Activated T-cell treated with anti-CD3 and anti-CD28 coated beads, Interleukin-2, amount 50 U/mL, for 72 hours (primary cell): ENCODE results near the gene EFNB2. TPM values are rescaled to one million over a fixed set of nuclear protein-coding genes. Genes with fewer than 3 reads are reported as not detected.

Experiments
- ATAC-seq, 2 donors: fragments of 150-1000 bp; cut with Tn5 transposase; replicated peaks in 1 of 2; 2 replicates each; pipeline ENCODE4 v1.10.0; 2021; ENCODE audit warnings: moderate library complexity in 2 of 2, mild to moderate bottlenecking in 1 of 2
- DNase-seq, 2 donors: peaks; one replicate each; pipeline ENCODE4 v3.0.0; 2021 to 2022; ENCODE audit warnings: mixed read lengths in 1 of 2
- H3K27ac Mint-ChIP-seq: one replicate; pipeline ENCODE4 v1.8.0; 2022; ENCODE audit warnings: mild to moderate bottlenecking, moderate library complexity, mixed read lengths
- H3K27me3 Mint-ChIP-seq: one replicate; pipeline ENCODE4 v1.8.0; 2022; ENCODE audit warnings: low read depth, mixed read lengths
- H3K36me3 Mint-ChIP-seq, 2 donors: one replicate each; pipeline ENCODE4 v1.8.0; 2022; ENCODE audit warnings: mixed read lengths in 2 of 2, mild to moderate bottlenecking in 1 of 2; ENCODE audit not compliant: insufficient read depth in 2 of 2
- H3K4me1 Mint-ChIP-seq: one replicate; pipeline ENCODE4 v1.8.0; 2022; ENCODE audit warnings: low read depth, mixed read lengths
- H3K4me3 Mint-ChIP-seq, 2 donors: one replicate each; pipeline ENCODE4 v1.8.0; 2022; ENCODE audit warnings: mild to moderate bottlenecking in 2 of 2, mixed read lengths in 2 of 2, moderate library complexity in 2 of 2
- H3K9me3 Mint-ChIP-seq, 2 donors: one replicate each; pipeline ENCODE4 v1.8.0; 2022; ENCODE audit warnings: mixed read lengths in 2 of 2
- total RNA-seq, 2 donors: library from RNA; stranded (reverse); gene quantifications; one replicate each; pipeline ENCODE4 v1.2.3, GENCODE V29; 2022

EFNB2 gene
- total RNA-seq, 2 donors from 2014 or later, result 0.23 to 0.24 TPM

DNA sequence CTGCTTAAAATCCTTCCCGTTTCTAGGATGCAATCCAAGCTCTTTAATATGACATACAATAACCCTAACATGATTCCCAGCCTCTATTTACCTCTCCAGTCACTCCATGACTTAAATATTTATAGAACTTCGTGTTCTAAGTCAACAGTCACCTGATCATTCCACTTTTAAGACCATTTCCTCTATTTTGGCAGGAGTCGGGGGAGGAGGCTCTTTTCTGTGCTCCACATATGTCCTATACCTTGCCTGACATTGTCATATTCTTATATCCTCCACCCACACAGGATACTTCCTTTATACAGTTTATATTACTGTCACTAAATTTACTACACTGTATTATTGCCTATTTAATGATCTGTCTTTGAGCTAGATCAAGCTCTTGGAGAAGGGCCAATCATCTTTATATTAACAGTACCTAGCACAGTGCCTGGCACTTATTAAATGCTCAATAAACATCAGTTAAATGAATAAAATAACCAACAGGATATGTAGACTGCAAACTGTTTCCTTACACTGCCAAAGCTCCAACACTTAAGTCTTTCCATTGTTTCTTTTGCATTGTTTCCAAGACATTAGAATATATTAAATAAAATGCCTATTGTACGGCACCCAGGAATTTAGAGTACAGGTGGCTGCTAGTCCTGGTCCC, 29.8 kb upstream of the EFNB2 start:
- DNase-seq (no peak), ATAC-seq (no peak)
- Mint-ChIP-seq H3K9me3 (no peaks in the 10 kb centered on the region), H3K4me1 (peaks cover 83% of the 10 kb centered on the region), H3K27ac (peak overlapping the region; percentile 79), H3K36me3 (peaks cover 8 to 9% of the 10 kb centered on the region in 2 donors), H3K27me3 (no peaks in the 10 kb centered on the region), H3K4me3 (peak overlapping the region; percentile 99)

DNA sequence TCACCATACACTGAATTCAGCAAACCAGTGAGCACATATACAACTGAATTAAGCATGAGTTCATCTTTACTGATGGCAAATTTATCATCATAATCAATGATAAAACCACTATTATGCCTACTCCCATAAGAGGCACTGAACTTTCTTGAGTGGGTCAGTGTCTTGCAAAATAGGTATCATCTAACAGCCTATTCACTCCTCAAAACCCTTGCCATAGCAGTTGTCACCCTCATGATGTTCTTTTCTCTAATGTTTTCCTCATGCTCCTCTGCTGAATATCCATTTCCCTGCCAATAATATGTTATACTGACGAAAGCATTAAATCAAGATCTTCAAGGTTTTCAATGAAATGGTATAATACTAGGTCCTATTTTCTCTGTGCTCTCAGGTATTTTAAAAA, 26.8 kb upstream of the EFNB2 start:
- H3K27ac Mint-ChIP-seq, result peak overlapping the region; percentile 98
- DNase-seq (no peak), ATAC-seq (no peak)
- H3K9me3 Mint-ChIP-seq, result no peaks in the 10 kb centered on the region
- H3K4me1 Mint-ChIP-seq, result peaks cover 80% of the 10 kb centered on the region
- H3K36me3 Mint-ChIP-seq, result peaks cover 13 to 23% of the 10 kb centered on the region in 2 donors
- H3K4me3 Mint-ChIP-seq, result peak overlapping the region; percentile 65 to 74
- no peaks in the 10 kb centered on the region for H3K27me3 Mint-ChIP-seq

DNA sequence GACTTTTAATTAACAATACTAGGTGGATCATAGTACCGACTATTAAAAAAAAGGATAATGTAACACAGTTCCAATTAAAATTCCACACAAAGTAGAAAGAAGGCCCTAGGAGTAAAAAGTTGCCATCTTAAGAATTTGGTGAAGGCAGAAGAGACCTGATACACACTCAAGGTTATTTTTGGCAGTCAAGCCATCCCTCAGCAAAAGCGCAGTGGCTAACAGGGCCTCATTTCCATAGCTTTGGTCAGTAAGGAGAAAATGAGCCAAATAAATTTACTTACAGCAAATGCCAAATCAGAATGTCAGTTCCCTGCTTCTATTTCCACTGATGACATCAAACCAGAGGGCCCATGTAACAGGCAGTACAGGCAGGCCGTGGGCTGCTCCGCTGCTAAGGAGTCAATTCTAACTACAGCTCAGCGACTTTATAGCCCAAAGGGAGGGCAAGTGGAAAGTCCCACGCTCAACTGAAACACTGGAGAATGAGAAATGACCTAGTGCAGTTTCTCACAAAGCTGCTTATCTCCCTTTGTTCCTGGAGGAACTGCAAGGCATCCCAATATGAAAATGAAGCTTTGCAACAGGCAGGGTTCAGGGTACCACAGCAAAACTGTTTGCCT, 26.2 kb upstream of the EFNB2 start:
- Mint-ChIP-seq H3K27ac (peak overlapping the region; percentile 98), H3K4me1 (peaks cover 77% of the 10 kb centered on the region), H3K9me3 (no peaks in the 10 kb centered on the region), H3K36me3 (peaks cover 9 to 24% of the 10 kb centered on the region in 2 donors), H3K4me3 (peak overlapping the region; percentile 65 to 74), H3K27me3 (no peaks in the 10 kb centered on the region)
- DNase-seq (peak; percentile 71 to 75), ATAC-seq (peak; percentile 93 to 95)

DNA sequence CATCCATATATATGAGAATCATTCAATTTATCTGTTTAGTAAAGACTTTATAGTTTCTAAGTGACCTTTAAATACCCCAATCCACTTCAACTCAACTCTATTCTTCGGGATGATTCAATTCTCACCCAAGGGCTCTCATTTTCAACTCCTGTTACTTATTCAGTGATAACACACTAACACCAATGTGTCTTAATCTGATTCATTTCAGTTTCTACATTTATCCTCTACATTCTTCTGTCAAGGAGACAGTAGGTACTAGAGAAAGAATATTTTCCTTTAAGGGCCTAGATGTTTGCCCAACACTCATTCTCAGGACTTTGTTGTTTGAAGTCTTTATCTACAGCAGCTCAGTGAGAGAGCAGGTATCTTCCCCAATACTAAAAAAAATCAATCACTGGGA, 25.4 kb upstream of the EFNB2 start:
- Mint-ChIP-seq H3K27me3 (no peaks in the 10 kb centered on the region), H3K4me3 (peak overlapping the region; percentile 65 to 74), H3K27ac (peak overlapping the region; percentile 98), H3K36me3 (peaks cover 7 to 32% of the 10 kb centered on the region in 2 donors), H3K4me1 (peaks cover 76% of the 10 kb centered on the region), H3K9me3 (no peaks in the 10 kb centered on the region)
- DNase-seq (no peak), ATAC-seq (peak; percentile 69 to 73)

DNA sequence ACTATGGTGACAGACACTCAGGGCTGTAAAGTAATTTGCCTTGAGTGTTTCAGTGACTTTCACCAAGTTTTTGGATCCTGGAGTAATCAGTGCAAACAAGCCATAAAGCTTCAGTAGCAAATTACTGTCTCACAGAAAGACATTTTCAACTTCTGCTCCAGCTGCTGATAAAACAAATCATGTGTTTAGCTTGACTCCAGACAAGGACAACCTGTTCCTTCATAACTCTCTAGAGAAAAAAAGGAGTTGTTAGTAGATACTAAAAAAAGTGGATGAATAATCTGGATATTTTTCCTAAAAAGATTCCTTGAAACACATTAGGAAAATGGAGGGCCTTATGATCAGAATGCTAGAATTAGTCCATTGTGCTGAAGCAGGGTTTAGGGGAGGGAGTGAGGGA, 23.1 kb upstream of the EFNB2 start:
- Mint-ChIP-seq H3K36me3 (peaks cover 11 to 45% of the 10 kb centered on the region in 2 donors), H3K9me3 (no peaks in the 10 kb centered on the region), H3K27ac (no peak overlapping the region), H3K4me1 (peaks cover 69% of the 10 kb centered on the region), H3K27me3 (no peaks in the 10 kb centered on the region), H3K4me3 (no peak overlapping the region)
- ATAC-seq, result no peak
- DNase-seq, result no peak

DNA sequence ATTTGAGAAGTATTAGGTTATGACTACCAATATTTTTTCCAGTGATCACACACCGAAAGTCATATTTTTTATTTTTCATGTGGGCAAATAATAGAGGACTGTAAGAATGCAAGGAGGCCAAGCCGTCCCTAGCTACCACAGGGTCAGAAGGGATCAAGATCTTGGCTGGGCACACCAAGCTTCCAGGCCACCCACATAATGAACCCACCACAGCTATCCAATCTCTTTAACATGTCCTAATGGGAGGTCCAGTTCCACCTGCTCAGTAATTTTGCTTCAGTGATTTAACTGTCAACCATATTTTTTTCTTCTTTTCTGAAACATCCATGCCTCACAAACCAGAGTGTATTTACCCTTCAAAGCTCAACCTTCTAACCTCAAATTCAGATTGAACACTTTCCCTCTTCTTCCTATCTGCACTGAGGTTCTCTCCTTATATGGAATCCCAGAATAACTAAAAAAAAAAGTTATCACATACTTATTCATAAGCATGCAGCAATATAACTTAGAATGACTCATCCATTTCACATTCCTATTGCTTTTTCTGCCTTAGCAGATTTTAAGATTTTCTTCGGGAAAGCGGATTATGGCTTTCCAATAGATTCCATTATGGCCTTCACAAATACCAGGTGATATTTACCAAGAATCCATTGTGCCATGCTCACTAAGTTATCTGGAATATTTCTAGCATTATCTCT, 20.3 kb upstream of the EFNB2 start:
- Mint-ChIP-seq H3K4me3 (no peak overlapping the region), H3K27ac (peak overlapping the region; percentile 18), H3K36me3 (peaks cover 17 to 59% of the 10 kb centered on the region in 2 donors), H3K4me1 (peaks cover 54% of the 10 kb centered on the region), H3K9me3 (no peaks in the 10 kb centered on the region), H3K27me3 (no peaks in the 10 kb centered on the region)
- ATAC-seq (no peak), DNase-seq (no peak)

DNA sequence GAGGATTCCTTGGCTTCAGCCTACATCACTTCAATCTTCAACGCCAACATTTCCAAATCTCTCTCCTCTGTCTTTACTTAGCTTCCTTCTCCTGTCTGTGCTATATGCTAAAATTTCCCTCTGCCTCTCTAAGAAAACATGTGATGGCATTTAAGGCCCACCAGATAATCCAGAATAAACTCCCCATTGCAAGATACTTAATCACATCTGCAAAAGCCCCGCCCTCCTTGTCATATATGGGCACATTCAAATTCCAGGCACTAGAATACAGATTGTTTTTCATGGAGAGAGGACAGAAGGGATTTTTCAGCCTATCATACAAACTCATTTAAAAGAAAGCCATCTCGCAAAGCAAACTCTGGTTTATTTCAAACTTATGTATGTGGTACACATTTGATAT, 16.3 kb upstream of the EFNB2 start:
- H3K27ac Mint-ChIP-seq, result peak overlapping the region; percentile 2
- H3K27me3 Mint-ChIP-seq, result no peaks in the 10 kb centered on the region
- ATAC-seq (no peak), DNase-seq (no peak)
- no peaks in the 10 kb centered on the region for H3K9me3 Mint-ChIP-seq
- H3K4me3 Mint-ChIP-seq, result no peak overlapping the region
- peaks cover 46% of the 10 kb centered on the region for H3K4me1 Mint-ChIP-seq
- H3K36me3 Mint-ChIP-seq, result peaks cover 15 to 53% of the 10 kb centered on the region in 2 donors

DNA sequence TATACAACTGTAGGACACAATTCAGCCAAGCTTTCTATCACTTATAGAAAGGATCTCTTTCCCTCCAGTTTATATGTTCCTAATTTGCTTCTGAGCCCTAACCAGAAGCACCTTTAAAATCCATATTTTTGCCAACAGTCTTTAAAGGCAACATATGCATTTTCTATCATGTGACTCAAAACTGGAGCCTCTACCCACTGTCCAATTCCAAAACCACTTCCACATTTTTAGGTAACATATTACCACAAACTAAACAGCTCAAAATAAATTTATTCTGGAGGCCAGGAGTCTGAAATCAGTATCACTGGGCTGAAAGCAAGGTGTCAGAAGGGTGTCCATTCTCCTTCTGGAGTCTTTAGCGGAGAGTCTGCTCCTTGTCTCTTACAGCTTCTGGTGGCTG, 15.9 kb upstream of the EFNB2 start:
- Mint-ChIP-seq H3K9me3 (no peaks in the 10 kb centered on the region), H3K27me3 (no peaks in the 10 kb centered on the region), H3K4me3 (no peak overlapping the region), H3K4me1 (peaks cover 42% of the 10 kb centered on the region), H3K27ac (peak overlapping the region; percentile 25), H3K36me3 (peaks cover 15 to 50% of the 10 kb centered on the region in 2 donors)
- DNase-seq (no peak), ATAC-seq (no peak)

DNA sequence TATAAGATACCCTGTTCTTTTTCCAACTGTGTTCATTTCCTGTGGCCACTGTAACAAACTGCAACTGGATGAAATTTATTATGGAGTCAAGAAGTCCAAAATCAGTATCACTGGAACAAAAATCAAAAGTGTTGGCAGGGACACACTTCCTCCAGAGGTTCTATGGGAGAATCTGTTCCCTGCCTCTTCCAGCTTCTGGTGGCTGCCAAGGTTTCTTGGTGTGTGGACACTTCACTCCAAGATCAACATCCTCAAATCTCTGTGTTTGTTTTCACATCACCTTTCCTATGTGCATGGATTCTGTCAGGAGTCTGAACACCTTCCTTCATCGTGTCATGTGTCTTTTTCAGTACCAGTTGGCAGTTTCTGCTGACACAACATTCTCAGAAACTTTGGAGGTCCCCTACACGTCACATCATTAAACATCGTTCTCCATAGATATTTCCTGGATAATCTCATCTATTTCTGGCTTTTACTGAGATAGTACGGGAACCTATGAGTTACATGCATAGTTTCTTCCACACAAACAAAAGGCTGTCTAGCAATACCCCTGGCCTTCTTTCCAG, 15.2 kb upstream of the EFNB2 start:
- H3K4me1 Mint-ChIP-seq, result peaks cover 36% of the 10 kb centered on the region

DNA sequence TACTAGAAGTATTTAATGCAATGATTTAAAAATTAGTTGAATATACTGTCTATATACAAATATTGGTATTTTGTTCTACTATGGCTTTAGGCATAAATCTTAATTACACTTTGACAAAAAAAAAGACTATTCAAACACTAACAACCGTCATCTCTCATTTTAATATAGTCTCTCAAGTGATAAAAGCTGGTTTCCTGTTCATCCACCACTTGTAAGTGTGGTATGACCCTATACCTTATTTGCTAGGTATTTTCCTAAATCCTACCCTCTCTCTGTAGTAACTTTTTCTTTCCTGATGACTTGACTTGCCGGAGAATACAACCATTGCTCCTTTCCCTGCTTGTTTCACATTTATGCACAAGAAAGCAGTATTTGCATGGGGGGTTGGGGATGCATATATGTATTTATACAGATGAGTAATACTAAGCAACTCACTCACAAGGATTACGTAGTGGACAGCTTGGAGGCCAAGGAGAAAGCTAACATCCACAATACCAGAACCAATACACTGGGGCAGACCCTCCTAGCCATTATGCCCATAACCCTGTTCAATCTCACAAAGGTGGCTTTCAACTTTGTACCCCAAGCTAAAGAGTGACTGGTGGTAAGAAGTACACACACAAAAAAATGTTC, 12.7 kb upstream of the EFNB2 start:
- Mint-ChIP-seq H3K4me3 (no peak overlapping the region), H3K9me3 (no peaks in the 10 kb centered on the region), H3K36me3 (peaks cover 11 to 28% of the 10 kb centered on the region in 2 donors), H3K4me1 (peaks cover 22% of the 10 kb centered on the region), H3K27ac (peak overlapping the region; percentile 9), H3K27me3 (no peaks in the 10 kb centered on the region)
- no peak for ATAC-seq
- DNase-seq, result no peak

More for the DNA sequence above, 15.2 kb upstream of the EFNB2 start:
- H3K27me3 Mint-ChIP-seq, result no peaks in the 10 kb centered on the region
- no peak overlapping the region for H3K4me3 Mint-ChIP-seq
- H3K9me3 Mint-ChIP-seq, result no peaks in the 10 kb centered on the region
- H3K27ac Mint-ChIP-seq, result peak overlapping the region; percentile 25
- DNase-seq (no peak), ATAC-seq (no peak)
- H3K36me3 Mint-ChIP-seq, result peaks cover 12 to 43% of the 10 kb centered on the region in 2 donors

DNA sequence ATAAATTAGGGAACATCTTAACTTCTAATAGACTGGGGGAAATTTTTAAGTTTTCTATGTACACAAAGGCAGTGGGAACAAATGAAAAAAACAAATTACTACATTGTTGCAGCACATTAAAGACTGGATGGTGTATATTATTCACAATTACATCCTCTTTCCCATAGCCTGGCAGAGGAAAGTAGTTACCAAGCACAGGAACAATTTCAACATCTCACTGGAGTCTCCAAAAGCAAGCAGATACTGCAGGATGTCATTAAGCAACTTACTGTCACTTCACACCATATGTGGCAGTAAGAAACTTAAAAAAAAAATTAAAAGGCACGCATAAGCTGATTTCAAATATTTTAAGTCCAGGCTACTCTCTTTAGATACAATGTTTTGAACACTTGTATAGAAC, 6.4 kb upstream of the EFNB2 start:
- ATAC-seq, result no peak
- peaks cover 0 to 4% of the 10 kb centered on the region in 2 donors for H3K36me3 Mint-ChIP-seq
- H3K9me3 Mint-ChIP-seq, result no peaks in the 10 kb centered on the region
- DNase-seq, result no peak
- H3K27me3 Mint-ChIP-seq, result no peaks in the 10 kb centered on the region
- no peak overlapping the region for H3K27ac Mint-ChIP-seq
- H3K4me1 Mint-ChIP-seq, result no peaks in the 10 kb centered on the region
- no peak overlapping the region for H3K4me3 Mint-ChIP-seq

DNA sequence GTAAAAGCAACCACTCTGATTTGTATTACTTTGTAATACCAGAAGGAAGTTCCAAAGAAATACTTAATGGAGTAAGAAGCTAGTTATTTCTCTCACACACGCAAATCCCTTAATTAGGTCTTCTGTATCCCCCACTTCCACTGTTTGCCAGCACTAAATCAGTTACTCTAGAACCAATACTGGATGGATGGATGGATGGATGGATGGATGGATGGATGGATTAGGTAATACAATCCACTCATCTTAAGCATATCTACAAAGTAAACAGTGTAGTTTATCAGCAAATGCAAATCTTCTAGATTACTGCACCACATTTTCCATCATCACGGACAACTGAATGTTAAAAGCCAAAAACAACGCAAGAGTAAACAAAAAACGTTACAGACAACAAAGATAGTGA, 5.2 kb upstream of the EFNB2 start:
- no peak for DNase-seq
- no peak overlapping the region for H3K4me3 Mint-ChIP-seq
- H3K4me1 Mint-ChIP-seq, result peaks cover 6% of the 10 kb centered on the region
- no peak for ATAC-seq
- no peaks in the 10 kb centered on the region for H3K27me3 Mint-ChIP-seq
- H3K36me3 Mint-ChIP-seq, result peaks cover 0 to 4% of the 10 kb centered on the region in 2 donors
- no peak overlapping the region for H3K27ac Mint-ChIP-seq
- no peaks in the 10 kb centered on the region for H3K9me3 Mint-ChIP-seq

DNA sequence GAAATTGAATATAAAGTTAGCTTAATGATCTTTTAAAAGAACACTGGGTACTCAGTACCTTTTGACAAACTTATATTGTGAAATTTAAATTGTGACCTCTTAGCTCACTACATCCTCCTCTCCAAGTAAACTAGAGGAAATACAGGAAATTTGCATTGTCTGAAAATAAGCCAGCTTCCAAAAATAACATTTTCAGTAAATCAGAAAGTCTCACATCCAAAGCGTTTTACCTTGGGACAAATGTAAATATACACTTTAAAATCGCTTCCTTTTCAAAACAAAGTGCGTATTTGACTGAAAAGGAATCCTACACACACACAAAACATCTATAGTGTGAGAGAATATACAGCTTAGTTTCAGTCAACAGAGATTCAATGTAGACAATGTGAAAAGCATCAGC, 2.1 kb upstream of the EFNB2 start:
- peak overlapping the region; percentile 76 for H3K27ac Mint-ChIP-seq
- no peak for DNase-seq
- H3K4me1 Mint-ChIP-seq, result peaks cover 20% of the 10 kb centered on the region
- H3K27me3 Mint-ChIP-seq, result peaks cover 19% of the 10 kb centered on the region
- no peaks in the 10 kb centered on the region for H3K9me3 Mint-ChIP-seq
- peaks cover 0 to 4% of the 10 kb centered on the region in 2 donors for H3K36me3 Mint-ChIP-seq
- no peak for ATAC-seq
- H3K4me3 Mint-ChIP-seq, result peak overlapping the region in 1 of 2 donors; percentile 44
